HEK293 (cell line): ENCODE results near the gene FAM107A.

ENCODE experiments used
- CTCF ChIA-PET: fragments of 350-600 bp; formaldehyde crosslinking; extraction: SDS; loops from one replicate; lab custom pipeline; 2021; ENCODE audit warnings: antibody characterized with exemption; lab: Yijun Ruan, JAX
- POLR2A ChIA-PET: fragments of 300-600 bp; formaldehyde crosslinking; extraction: SDS; loops from one replicate; lab custom pipeline; 2020; ENCODE audit warnings: antibody characterized with exemption, inconsistent platforms; lab: Yijun Ruan, JAX
- H3K27ac ChIP-seq: fragments of 200-500 bp; sonication (Bioruptor generic); 2 replicates; pipeline ENCODE4 v1.5.1; 2014; ENCODE audit warnings: low read depth, low read length, control low read depth, inconsistent platforms; ENCODE audit errors: extremely low read depth
- H3K36me3 ChIP-seq, 2 experiments: fragments of 200-500 bp in 1 of 2; sonication (Bioruptor generic) in 1 of 2; 1 replicate in 1 of 2; 2 replicates in 1 of 2; pipeline ENCODE4 v1.5.1; 2014 to 2017; ENCODE audit warnings: inconsistent platforms in 2 of 2, low read length in 2 of 2; ENCODE audit not compliant: control insufficient read depth in 2 of 2, insufficient read depth in 1 of 2
- H3K4me1 ChIP-seq: fragments of 200-500 bp; sonication (Bioruptor generic); 2 replicates; pipeline ENCODE4 v1.5.1; 2014; ENCODE audit warnings: mild to moderate bottlenecking, low read length, inconsistent platforms; ENCODE audit not compliant: control insufficient read depth, insufficient read depth
- H3K4me3 ChIP-seq: 2 replicates; pipeline ENCODE4 v1.5.1; 2011; ENCODE audit warnings: low read depth, mild to moderate bottlenecking, control low read depth, low read length, moderate library complexity
- H3K9me3 ChIP-seq: fragments of 200-500 bp; sonication (Bioruptor generic); 2 replicates; pipeline ENCODE4 v1.5.1; 2014; ENCODE audit warnings: low read depth, low read length, inconsistent platforms; ENCODE audit not compliant: control insufficient read depth, insufficient read depth
- HOXD13 ChIP-seq: sonication (generic); formaldehyde crosslinking; IDR thresholded peaks from 2 replicates; pipeline ENCODE4 v1.8.0; 2022; ENCODE audit warnings: missing genetic modification reagents, borderline replicate concordance
- OSR2 ChIP-seq: fragments of 450-650 bp; formaldehyde crosslinking; IDR thresholded peaks from 2 replicates; pipeline ENCODE4 v1.5.1; 2016; ENCODE audit warnings: missing biosample characterization, missing genetic modification characterization
- ZIC2 ChIP-seq: fragments of 450-650 bp; formaldehyde crosslinking; IDR thresholded peaks from 2 replicates; pipeline ENCODE4 v1.5.1; 2016; ENCODE audit warnings: missing biosample characterization, missing genetic modification characterization
- ZNF133 ChIP-seq: fragments of 450-650 bp; formaldehyde crosslinking; IDR thresholded peaks from 2 replicates; pipeline ENCODE4 v1.5.1; 2016; ENCODE audit warnings: missing biosample characterization, missing genetic modification characterization
- ZNF302 ChIP-seq: fragments of 450-650 bp; formaldehyde crosslinking; IDR thresholded peaks from 2 replicates; pipeline ENCODE4 v1.5.1; 2016; ENCODE audit warnings: missing biosample characterization, missing genetic modification characterization, low read depth
- ZNF664 ChIP-seq: fragments of 450-650 bp; formaldehyde crosslinking; IDR thresholded peaks from 2 replicates; pipeline ENCODE4 v1.5.1; 2016; ENCODE audit warnings: missing biosample characterization, missing genetic modification characterization

The FAM107A gene

DNA sequence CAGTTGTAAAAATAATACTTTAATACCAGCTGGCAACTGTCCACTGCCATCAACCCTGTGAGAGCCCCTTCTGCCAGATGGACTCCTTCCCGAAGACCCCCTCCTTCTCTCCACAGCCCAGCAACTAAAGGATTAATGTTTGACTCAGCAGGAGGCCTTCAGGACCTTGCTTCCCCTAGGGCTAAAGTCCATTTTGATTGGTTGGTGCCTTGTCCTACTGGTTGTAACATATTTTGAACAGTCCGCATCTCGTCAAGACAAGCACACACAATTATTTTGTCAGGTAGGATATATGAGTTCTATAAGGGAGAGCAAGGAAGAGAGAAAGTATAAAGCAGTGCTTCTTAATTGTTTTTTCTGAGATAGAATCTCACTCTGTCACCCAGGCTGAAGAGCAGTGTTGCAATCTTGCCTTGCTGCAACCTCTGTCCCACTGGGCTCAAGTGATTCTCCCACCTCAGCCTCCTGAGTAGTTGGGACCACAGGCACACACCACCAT lies 58.9 kb downstream of the FAM107A start:
- TF ChIP-seq ZIC2 (tag by site-specific recombination), result 0 out of 2 replicates have a peak, but pooled peaks have one; percentile 19
- TF ChIP-seq HOXD13, result no peak
- no peak for TF ChIP-seq OSR2 (tag by site-specific recombination)
- TF ChIP-seq ZNF133, result no peak
- peak; percentile 60 for TF ChIP-seq ZNF664 (tag by site-specific recombination)
- no peaks in the 10 kb centered on the region for H3K9me3 ChIP-seq
- POLR2A ChIA-PET, result interaction anchor here (0.7 kb wide), 1 partner anchor 12 kb away, joined by 15 read pairs; no protein-coding TSS in a partner anchor
- H3K27ac ChIP-seq, result no peak overlapping the region
- no peaks in the 10 kb centered on the region for H3K4me1 ChIP-seq
- CTCF ChIA-PET, result interaction anchor here (1.1 to 1.3 kb wide), 2 partner anchors 10 to 13 kb away, joined by 3 to 6 read pairs; no protein-coding TSS in a partner anchor
- no peaks in the 10 kb centered on the region for H3K36me3 ChIP-seq
- H3K4me3 ChIP-seq, result no peak overlapping the region

DNA sequence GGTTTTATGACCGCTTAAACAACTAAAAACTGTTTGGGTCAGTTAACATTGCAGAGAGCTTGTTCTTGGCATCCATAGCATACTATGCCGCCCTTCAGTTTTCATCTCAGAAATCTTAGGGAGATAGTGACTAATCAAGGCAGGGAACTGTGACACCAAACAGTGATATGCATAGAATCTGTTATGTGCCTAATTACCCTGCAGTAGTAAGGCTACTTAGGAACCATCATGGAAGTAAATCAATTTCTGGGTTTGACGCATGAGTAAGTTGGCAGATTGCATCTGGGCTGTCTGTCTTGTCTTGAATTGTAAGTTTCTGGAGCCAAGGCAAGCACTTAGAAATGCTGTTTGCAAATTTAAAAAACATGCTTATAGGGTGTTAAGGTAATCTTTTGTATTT lies 62.8 kb downstream of the FAM107A start:
- no peak for TF ChIP-seq ZNF302 (tag by site-specific recombination)
- Histone ChIP-seq H3K9me3 (no peaks in the 10 kb centered on the region), H3K27ac (no peak overlapping the region), H3K36me3 (no peaks in the 10 kb centered on the region), H3K4me1 (no peaks in the 10 kb centered on the region), H3K4me3 (no peak overlapping the region)
- POLR2A ChIA-PET, result no interaction called here
- CTCF ChIA-PET, result interaction anchor here (0.9 kb wide), 1 partner anchor 19 kb away, joined by 3 read pairs; no protein-coding TSS in a partner anchor
